ENCODE data around the gene PRKN.

PRKN gene

GRCh38 chr6:161584051-161584450, 1143.5 kb downstream of the PRKN start:
- Histone ChIP-seq H3K27ac (no peak overlapping the region), H3K4me3 (no peak overlapping the region)

DNA sequence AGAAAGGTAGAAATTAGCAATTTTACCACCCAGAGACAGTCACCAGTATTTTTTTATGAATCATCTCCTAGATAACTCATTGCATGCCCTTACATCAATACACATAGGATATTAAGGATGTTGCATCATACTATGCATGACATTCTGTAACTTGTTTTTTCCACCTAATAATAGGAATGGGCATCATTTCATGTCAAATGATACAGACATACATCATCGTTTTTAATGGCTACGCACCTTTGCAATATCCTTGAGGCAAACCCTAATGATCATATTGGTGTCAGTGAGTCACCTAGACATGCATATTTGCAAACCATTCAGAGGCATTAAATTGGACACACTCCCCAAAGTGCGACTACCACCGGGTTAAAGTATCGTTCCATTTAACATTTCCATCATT, 1144.0 kb downstream of the PRKN start:
- Histone ChIP-seq H3K4me3 (no peak overlapping the region), H3K27ac (no peak overlapping the region)

GRCh38 chr6:161578478-161578877, 1149.1 kb downstream of the PRKN start:
- no peak overlapping the region for H3K4me3 ChIP-seq
- H3K27ac ChIP-seq = no peak overlapping the region

DNA sequence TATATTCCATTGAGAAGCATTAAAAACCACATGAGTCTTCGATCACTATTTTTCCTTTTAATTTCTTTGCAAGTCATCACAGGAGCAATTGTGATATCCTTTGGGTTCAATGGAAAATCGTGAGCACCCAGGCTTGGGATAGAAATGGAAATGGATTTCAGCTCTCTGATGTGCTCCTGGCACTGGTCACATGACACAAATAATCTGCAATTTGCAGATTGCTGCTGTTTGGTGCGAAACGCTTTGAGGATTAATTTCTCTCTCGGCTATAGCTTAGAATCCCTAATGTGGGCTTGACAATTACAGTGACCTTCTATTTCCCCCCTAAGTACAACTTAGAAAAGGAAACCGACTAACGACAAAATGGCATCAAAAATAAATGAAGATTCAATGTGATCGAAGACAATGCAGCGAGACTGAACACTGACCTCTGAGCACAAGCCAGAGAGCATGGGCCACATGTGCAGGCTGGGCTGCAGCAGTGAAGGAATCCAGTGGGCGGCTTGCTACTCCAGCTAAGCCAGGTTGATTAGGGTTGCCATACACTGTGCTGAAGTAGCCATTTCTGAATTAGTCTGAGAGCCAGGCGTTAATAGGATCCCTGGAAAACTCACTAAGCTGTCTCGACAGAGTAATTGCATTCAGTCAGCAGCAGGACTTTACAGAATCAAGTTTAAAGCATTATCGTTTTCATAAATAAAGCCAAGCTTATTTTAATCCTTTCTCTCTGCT, 1151.9 kb downstream of the PRKN start:
- no peak overlapping the region for H3K4me3 ChIP-seq
- H3K27ac ChIP-seq = no peak overlapping the region

DNA sequence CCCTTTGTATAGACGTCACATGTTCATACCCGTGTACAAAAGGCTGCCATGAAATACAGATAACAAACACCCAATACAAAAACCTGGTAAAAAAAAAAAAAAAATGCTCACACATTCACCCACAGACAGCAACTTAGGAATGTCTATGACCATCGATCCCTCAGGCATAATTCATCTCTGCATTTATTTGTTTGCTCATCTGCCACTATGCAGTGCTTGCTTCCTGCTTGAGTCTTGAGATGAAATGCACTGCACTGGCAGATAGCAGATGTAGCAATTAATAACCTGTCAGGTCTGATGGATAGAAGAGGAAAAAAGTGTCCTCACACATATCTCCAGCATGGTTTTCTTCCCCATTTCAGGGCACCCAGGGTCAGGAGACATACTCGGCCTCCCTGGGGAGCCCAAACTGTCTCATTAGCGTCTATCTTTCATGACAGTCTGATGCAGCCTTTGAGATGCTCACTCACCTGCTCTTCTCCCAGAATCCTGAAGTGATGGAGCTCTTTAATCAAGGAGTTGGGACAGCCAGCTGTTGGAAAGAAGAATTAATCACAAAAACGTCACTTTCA, 1158.6 kb downstream of the PRKN start:
- H3K4me3 ChIP-seq = no peak overlapping the region

GRCh38 chr6:161564952-161565351, 1162.6 kb downstream of the PRKN start:
- H3K4me3 ChIP-seq = no peak overlapping the region
- no peak overlapping the region for H3K27ac ChIP-seq

More for the DNA sequence above, 1158.6 kb downstream of the PRKN start:
- no peak overlapping the region for H3K27ac ChIP-seq

DNA sequence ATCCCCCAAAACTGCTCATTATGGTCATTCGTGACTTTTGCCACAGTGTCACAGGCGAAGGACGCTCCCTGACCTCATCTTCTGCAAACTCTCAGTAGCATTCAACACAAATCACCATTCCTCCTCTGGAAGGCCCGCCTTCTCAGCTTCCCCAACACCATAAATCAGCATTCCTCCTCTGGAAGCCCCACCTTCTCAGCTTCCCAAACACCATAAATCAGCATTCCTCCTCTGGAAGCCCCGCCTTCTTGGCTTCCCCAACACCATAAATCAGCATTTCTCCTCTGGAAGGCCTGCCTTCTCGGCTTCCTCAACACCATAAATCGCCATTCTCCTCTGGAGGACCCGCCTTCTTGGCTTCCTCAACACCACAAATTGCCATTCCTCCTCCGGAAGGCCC, 1165.7 kb downstream of the PRKN start:
- no peak overlapping the region for H3K27ac ChIP-seq
- H3K4me3 ChIP-seq = no peak overlapping the region

- Histone ChIP-seq H3K4me3 (no peak overlapping the region), H3K27ac (no peak overlapping the region)
These were observed 1170.0 kb downstream of the PRKN start for GRCh38 chr6:161557333-161558107.

DNA sequence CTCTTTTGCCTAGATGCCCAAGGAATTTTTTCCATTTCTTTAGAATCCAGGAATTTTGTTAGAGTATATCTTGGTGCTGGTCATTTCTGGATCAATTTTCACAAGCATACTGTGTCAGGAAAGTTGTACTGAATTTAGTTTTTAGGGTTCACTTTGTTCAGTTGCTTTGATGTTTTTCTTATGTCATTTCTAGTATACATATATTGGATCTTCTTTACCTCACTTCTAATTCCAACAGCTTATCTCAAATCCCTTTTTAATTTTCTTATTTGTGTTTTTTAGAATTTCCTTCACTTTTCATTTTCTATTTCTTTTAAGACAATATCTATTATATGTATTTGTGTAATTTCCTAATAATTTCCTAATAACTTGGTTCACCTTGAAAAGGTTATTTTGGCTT, 1172.7 kb downstream of the PRKN start:
- Histone ChIP-seq H3K4me3 (no peak overlapping the region), H3K27ac (no peak overlapping the region)

- Histone ChIP-seq H3K27ac (no peak overlapping the region), H3K4me3 (no peak overlapping the region)
These were observed 1177.5 kb downstream of the PRKN start for GRCh38 chr6:161549977-161550655.

DNA sequence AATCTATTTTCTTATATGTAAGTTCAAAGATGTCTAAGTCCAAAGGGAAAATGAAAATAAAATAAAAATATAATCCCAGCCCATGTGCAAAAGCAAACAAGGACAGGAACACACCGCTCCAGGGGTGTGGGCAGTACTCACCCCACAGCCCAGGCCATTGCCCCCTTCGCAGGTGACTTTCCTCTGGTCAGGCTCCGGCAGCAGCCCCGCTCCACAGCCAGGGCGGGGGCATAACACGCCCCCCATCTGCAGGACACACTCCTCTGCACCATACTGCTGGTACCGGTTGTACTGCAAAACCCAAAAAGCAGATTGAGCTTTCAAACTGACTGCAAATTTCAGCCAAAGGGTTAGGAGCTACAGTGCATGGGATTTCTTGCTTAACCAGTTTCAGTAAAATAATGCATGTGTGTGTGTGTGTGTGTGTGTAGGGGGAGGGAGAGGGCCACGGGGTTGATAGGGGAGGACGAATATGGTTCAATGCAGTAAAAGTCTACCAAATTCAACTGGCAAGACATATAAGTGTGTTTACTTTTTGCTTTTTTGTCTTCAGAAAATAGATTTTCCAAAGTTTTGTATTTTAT, 1178.8 kb downstream of the PRKN start:
- no peak overlapping the region for H3K4me3 ChIP-seq
- H3K27ac ChIP-seq = no peak overlapping the region

DNA sequence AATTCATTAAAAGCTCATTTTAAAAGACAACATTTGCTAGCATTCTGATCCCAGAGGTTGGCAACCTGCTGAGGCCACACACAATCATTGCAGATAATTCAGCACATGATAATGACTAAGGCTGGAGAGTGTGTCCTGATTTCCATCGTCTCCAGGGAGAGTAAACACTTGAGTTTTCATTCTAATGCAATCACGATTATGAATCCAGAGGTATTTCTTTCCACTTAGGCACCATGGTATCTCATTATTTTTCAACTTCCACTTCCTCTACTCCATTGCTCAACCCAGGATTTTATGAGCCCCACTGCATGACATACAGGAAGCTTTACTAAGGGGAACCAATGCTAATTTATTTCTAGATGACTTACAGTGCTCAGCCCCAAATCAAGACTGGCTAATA, 1179.9 kb downstream of the PRKN start:
- Histone ChIP-seq H3K4me3 (no peak overlapping the region), H3K27ac (no peak overlapping the region)

GRCh38 chr6:161546632-161547031, 1180.9 kb downstream of the PRKN start:
- no peak overlapping the region for H3K4me3 ChIP-seq

DNA sequence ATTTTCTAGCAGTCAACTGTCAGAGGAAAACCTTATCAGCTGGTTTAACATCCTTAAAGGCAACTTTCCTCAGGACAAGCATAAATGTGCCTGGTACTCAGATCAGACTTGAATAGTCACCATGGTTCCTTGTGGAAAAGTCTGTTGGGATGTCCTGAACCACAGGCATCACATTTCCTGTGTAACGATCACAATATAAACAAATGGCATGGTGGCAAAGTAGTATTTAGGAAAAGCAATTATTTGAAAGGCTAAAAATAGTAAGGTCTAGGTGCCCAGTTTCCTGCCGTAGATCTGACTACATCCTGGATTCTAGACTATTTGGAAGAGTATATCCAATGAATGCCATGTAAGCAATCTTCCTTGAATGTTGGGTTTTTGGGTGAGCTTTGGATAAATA, 1181.8 kb downstream of the PRKN start:
- no peak overlapping the region for H3K27ac ChIP-seq
- H3K4me3 ChIP-seq = no peak overlapping the region

More at GRCh38 chr6:161546632-161547031, 1180.9 kb downstream of the PRKN start:
- H3K27ac ChIP-seq = no peak overlapping the region

GRCh38 chr6:161544801-161545480, 1182.6 kb downstream of the PRKN start:
- Histone ChIP-seq H3K4me3 (no peak overlapping the region), H3K27ac (no peak overlapping the region)

- Histone ChIP-seq H3K4me3 (no peak overlapping the region), H3K27ac (no peak overlapping the region)
These were observed 1183.8 kb downstream of the PRKN start for GRCh38 chr6:161543684-161544309.

- H3K27ac ChIP-seq = no peak overlapping the region
- H3K4me3 ChIP-seq = no peak overlapping the region
These were observed 1185.1 kb downstream of the PRKN start for GRCh38 chr6:161542346-161542980.

- Histone ChIP-seq H3K4me3 (no peak overlapping the region), H3K27ac (no peak overlapping the region)
These were observed 1187.0 kb downstream of the PRKN start for GRCh38 chr6:161540532-161540931.

DNA sequence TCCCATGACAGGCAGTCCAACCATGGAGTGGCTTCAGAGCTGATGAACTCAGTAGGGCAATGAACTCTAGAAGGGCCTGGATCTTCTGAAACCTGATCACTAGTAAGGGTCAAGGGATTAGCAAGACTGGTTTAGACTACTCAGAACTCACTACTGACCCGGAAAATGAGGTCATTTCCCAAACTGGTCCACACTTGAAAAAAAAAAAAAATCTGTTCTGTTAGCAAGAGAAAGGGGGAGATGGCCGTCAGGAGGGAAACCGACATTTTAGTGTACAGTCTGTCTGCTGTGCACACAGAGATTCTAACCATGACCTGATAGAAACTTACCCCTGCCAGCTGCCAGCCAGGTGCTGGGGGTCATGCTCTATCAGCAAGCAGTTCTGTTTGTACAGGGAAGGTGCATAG, 1191.3 kb downstream of the PRKN start:
- Histone ChIP-seq H3K27ac (no peak overlapping the region), H3K4me3 (no peak overlapping the region)
